Fibroblast of lung (primary cell): ENCODE results near the gene SERPINB3.

Source experiments
- CTCF ChIP-seq, 2 donors: IDR thresholded peaks in 1 of 2; conservative IDR thresholded peaks in 1 of 2; 1 replicate in 1 of 2; 2 replicates in 1 of 2; pipeline ENCODE4 v1.5.1; 2011 to 2012; ENCODE audit warnings: low read length in 2 of 2, control low read depth in 1 of 2, inconsistent platforms in 1 of 2, low read depth in 1 of 2, mild to moderate bottlenecking in 1 of 2
- EZH2 ChIP-seq: IDR thresholded peaks from 2 replicates; pipeline ENCODE4 v1.5.1; 2012; ENCODE audit warnings: low read length, control low read depth, mild to moderate bottlenecking; ENCODE audit errors: missing control alignments

GRCh38 chr18:63701952-63702351 is 40.3 kb upstream of the SERPINB3 start:
- TF ChIP-seq CTCF (conservative IDR thresholded peaks at IDR 0.05 in 1 of 2, IDR thresholded peaks at IDR 0.05 in 1 of 2; ENCODE audit: low read depth in 1 of 2, low read length in 2 of 2): no peak
- no peak for TF ChIP-seq EZH2
